Mononuclear cell (primary cell): ENCODE measurements around the gene OR4A5. TPM values are rescaled to one million over a fixed set of nuclear protein-coding genes. Genes with fewer than 3 reads are reported as not detected.
"Not testable (repeated sequence)": the region's sequence is repeated elsewhere in the genome, so short reads cannot be mapped to it uniquely, and the experiment has no call there.

ENCODE experiments used
- H3K27me3 ChIP-seq: 2 replicates; pipeline ENCODE4 v1.6.0; 2011; ENCODE audit warnings: low read length, control low read depth; ENCODE audit not compliant: insufficient read depth
- H3K4me1 ChIP-seq: 2 replicates; pipeline ENCODE4 v1.5.1; 2011; ENCODE audit warnings: mild to moderate bottlenecking, low read length, control low read depth; ENCODE audit not compliant: insufficient read depth
- H3K4me3 ChIP-seq: 2 replicates; pipeline ENCODE4 v1.5.1; 2011; ENCODE audit warnings: mild to moderate bottlenecking, low read length, moderate library complexity
- H3K9me3 ChIP-seq: 2 replicates; pipeline ENCODE4 v1.5.1; 2011; ENCODE audit warnings: low read depth, mild to moderate bottlenecking, control low read depth, low read length
- total RNA-seq: library from RNA; depleted of rRNA; stranded (reverse); fragments of >200 nt; gene quantifications from one replicate; pipeline ENCODE4 v1.2.3, GENCODE V29; 2012

OR4A5 gene, protein sequence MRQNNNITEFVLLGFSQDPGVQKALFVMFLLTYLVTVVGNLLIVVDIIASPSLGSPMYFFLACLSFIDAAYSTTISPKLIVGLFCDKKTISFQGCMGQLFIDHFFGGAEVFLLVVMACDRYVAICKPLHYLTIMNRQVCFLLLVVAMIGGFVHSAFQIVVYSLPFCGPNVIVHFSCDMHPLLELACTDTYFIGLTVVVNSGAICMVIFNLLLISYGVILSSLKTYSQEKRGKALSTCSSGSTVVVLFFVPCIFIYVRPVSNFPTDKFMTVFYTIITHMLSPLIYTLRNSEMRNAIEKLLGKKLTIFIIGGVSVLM
- total RNA-seq, result not detected

DNA sequence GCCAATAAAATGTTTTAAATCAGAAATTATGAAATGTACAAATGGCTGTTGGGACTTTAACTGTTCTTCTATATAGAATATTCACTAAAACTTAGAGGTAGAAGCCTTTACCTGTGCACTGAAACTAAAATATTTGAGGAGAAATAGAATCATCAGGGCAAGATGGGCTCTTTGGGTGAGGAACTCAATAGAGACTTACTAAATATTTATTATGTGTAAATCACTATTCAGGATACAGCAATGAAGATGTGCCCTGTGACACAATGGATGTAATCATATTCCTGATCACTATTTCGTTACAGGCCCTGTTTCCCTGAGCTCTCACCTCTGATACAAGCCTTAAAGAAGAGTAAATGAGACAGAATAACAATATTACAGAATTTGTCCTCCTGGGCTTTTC, at the start of gene OR4A5:
TSS of gene OR4A5 (plus strand) at position 301 of the 400 bp plus-strand sequence. CDS start at position 354, 53 bp downstream.
- not testable (repeated sequence) for H3K4me3 ChIP-seq, H3K27me3 ChIP-seq, H3K4me1 ChIP-seq, H3K9me3 ChIP-seq

DNA sequence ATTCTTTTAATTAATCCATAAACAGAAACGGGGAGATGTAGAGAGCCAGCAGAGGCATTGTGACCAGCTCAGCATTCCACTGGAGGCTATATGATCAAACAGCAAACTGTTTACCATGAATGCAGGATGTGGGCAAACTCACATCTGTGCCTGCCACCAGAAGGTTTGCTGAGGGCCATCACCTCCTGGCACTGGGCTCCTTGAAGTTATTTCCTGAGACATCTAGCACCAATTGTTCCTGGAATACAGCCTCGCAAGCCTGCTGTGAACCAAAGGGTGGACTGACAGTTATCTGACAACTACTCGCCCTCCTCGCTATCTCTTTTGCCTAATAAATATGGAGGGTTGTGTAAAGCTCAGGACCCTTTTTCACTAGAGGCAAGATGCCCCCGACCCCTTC, 13.5 kb downstream of the OR4A5 start:
- H3K4me1 ChIP-seq, H3K9me3 ChIP-seq, H3K4me3 ChIP-seq, H3K27me3 ChIP-seq: not testable (repeated sequence)

Other genes with a start within 250 kb of the OR4A5 start
- gene OR4C46, start 102.8 kb upstream of the OR4A5 start, total RNA-seq, result not detected